Measurements from ENCODE around the gene AHNAK2.

DNA sequence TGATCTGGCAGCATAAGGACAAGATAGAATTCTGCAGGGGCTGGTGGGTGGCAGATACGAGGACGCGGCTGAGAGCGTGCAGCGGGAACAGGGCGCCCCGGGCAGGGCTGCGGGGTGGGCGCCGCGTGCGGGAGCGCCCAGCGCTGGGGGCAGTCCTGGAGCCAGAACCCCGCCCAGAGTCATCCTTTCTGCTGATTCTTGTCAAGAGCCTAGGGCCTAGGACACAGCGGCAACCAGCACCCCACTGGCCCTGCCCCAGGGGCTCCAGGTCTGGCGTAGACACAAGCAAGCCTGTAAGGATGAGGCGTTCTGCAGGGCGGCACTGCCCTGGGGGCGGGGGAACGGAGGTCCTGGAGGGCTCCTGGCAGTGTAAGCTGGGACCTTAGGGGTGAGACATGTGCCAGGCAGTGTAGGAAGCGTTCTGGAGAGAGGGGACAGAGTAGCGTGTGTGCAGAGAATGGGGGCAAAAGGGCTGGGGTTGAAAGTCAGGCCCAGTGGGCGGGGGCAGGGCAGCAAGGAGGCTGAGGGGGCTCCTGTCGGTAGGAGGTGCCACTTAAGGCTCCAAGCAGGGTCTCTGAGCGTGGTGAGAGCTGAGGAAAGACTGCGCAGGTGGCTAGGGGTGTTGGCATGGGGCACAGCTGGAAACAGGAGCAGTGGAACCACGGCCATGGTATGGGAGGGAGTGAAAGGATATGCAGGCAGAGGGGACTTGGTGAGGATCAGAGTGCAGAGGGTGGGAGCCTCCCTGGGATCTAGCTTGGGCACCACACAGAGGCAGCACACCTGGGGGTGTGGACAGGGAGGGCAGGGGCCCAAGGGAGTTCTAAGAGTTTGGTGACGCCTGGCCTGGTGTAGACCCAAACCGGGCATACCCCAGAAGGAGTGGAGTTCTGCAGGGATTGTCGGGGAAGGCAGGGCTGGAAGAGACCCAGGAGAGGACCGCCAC lies 845 bp upstream of the AHNAK2 start:
- TF ChIP-seq ZNF658 (tag by site-specific recombination; IDR thresholded peaks at IDR 0.05), result no peak
- 0 out of 2 replicates have a peak, but pooled peaks have one; percentile 19 for TF ChIP-seq ZBTB20 (tag by site-specific recombination; IDR thresholded peaks at IDR 0.05)
- TF ChIP-seq, protein P1, sequence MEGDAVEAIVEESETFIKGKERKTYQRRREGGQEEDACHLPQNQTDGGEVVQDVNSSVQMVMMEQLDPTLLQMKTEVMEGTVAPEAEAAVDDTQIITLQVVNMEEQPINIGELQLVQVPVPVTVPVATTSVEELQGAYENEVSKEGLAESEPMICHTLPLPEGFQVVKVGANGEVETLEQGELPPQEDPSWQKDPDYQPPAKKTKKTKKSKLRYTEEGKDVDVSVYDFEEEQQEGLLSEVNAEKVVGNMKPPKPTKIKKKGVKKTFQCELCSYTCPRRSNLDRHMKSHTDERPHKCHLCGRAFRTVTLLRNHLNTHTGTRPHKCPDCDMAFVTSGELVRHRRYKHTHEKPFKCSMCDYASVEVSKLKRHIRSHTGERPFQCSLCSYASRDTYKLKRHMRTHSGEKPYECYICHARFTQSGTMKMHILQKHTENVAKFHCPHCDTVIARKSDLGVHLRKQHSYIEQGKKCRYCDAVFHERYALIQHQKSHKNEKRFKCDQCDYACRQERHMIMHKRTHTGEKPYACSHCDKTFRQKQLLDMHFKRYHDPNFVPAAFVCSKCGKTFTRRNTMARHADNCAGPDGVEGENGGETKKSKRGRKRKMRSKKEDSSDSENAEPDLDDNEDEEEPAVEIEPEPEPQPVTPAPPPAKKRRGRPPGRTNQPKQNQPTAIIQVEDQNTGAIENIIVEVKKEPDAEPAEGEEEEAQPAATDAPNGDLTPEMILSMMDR (tag by site-specific recombination; IDR thresholded peaks at IDR 0.05), result no peak
- TF ChIP-seq ZNF768 (tag by site-specific recombination; IDR thresholded peaks at IDR 0.05), result no peak
- no peak for TF ChIP-seq ZSCAN30 (tag by site-specific recombination; IDR thresholded peaks at IDR 0.05)
- no peak for TF ChIP-seq ZBTB1 (tag by site-specific recombination; IDR thresholded peaks at IDR 0.05)
- TF ChIP-seq SP7 (tag by site-specific recombination; IDR thresholded peaks at IDR 0.05), result no peak
- no peak for TF ChIP-seq ZNF121 (tag by site-specific recombination; IDR thresholded peaks at IDR 0.05)
- TF ChIP-seq, protein P2, sequence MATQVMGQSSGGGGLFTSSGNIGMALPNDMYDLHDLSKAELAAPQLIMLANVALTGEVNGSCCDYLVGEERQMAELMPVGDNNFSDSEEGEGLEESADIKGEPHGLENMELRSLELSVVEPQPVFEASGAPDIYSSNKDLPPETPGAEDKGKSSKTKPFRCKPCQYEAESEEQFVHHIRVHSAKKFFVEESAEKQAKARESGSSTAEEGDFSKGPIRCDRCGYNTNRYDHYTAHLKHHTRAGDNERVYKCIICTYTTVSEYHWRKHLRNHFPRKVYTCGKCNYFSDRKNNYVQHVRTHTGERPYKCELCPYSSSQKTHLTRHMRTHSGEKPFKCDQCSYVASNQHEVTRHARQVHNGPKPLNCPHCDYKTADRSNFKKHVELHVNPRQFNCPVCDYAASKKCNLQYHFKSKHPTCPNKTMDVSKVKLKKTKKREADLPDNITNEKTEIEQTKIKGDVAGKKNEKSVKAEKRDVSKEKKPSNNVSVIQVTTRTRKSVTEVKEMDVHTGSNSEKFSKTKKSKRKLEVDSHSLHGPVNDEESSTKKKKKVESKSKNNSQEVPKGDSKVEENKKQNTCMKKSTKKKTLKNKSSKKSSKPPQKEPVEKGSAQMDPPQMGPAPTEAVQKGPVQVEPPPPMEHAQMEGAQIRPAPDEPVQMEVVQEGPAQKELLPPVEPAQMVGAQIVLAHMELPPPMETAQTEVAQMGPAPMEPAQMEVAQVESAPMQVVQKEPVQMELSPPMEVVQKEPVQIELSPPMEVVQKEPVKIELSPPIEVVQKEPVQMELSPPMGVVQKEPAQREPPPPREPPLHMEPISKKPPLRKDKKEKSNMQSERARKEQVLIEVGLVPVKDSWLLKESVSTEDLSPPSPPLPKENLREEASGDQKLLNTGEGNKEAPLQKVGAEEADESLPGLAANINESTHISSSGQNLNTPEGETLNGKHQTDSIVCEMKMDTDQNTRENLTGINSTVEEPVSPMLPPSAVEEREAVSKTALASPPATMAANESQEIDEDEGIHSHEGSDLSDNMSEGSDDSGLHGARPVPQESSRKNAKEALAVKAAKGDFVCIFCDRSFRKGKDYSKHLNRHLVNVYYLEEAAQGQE (tag by site-specific recombination; IDR thresholded peaks at IDR 0.05), result no peak
- no peak for TF ChIP-seq ZNF677 (tag by site-specific recombination; IDR thresholded peaks at IDR 0.05)
- no peak for TF ChIP-seq ZNF664 (tag by site-specific recombination; IDR thresholded peaks at IDR 0.05)
- no peak for TF ChIP-seq ZNF140 (tag by site-specific recombination; IDR thresholded peaks at IDR 0.05)
- TF ChIP-seq TCF7L2 (IDR thresholded peaks at IDR 0.05; ENCODE audit: borderline replicate concordance, low read depth, low read length), result no peak

Measured in HEK293 (cell line).